ENCODE measurements around the gene POP7. TPM values are rescaled to one million over a fixed set of nuclear protein-coding genes. Genes with fewer than 3 reads are reported as not detected.

Gene POP7
- total RNA-seq, 1 experiment from 2014 or later: 151 TPM

DNA sequence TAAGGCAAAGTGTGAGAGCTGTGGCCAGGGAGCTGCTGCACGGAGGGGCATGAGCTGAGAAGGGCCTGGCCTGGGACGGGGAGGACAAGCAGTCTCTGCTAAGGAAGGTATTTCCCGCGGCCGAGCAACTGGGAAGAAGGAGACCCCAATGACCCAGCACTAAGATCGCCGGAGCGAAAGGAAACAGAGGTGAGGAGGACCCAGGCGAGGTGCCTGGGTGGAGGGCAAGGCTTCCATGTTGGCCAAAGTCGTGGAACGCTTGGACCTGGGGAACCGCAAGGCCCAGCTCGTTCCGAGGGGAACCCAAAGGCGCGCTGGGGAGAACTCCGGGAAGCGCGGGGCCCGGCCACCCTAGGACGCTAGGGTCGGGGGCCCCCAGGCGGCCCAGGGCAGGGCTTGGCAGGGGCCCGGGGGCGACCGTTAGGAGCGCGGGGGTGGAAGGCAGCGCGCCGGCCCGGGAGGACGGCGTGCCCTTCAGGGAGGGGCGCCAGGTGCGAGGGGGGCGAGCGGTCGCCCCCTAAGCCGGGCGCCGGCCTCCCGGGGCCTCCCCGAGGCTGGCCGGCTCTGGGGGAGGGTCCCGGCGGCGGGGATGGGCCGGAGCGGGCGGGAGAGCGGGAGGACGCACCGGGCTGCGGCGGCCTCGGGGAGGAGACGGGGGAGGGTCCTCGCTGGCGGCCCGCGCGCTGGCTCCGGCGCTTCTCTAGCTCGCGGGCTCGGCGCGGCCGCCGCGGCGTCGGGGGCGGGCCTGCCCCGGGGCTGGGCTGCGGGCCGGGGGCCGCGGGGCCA, 12.4 kb upstream of the POP7 start:
- no peak overlapping the region for H3K27ac ChIP-seq (ENCODE audit: low read length)
- H3K4me1 ChIP-seq (ENCODE audit: insufficient read depth, low read length): peaks cover 12% of the 10 kb centered on the region
- H3K9ac ChIP-seq (ENCODE audit: low read length): peak overlapping the region; percentile 91
- intact Hi-C loops (cut with micrococcal nuclease): loop anchor here (5.0 kb wide), 1 partner anchor 106 kb away; the partner anchor contains the start of genes FBXO24 and LRCH4
- H3K36me3 ChIP-seq (ENCODE audit: low read depth, low read length): no peaks in the 10 kb centered on the region; the same call in none of the 2 replicates
- H3K79me2 ChIP-seq (ENCODE audit: low read length): peaks cover 52% of the 10 kb centered on the region
- ATAC-seq: peak; percentile 42
- BruUV-seq (replicated peaks): no TSS peak
- TF ChIP-seq, protein P1, sequence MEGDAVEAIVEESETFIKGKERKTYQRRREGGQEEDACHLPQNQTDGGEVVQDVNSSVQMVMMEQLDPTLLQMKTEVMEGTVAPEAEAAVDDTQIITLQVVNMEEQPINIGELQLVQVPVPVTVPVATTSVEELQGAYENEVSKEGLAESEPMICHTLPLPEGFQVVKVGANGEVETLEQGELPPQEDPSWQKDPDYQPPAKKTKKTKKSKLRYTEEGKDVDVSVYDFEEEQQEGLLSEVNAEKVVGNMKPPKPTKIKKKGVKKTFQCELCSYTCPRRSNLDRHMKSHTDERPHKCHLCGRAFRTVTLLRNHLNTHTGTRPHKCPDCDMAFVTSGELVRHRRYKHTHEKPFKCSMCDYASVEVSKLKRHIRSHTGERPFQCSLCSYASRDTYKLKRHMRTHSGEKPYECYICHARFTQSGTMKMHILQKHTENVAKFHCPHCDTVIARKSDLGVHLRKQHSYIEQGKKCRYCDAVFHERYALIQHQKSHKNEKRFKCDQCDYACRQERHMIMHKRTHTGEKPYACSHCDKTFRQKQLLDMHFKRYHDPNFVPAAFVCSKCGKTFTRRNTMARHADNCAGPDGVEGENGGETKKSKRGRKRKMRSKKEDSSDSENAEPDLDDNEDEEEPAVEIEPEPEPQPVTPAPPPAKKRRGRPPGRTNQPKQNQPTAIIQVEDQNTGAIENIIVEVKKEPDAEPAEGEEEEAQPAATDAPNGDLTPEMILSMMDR (conservative IDR thresholded peaks at IDR 0.05; ENCODE audit: low read depth, low read length): no peak
- TF ChIP-seq EZH2 (IDR thresholded peaks at IDR 0.05; ENCODE audit: low read length, unreplicated experiment) (no peak), EZH2phosphoT487 (IDR thresholded peaks at IDR 0.05; ENCODE audit: borderline replicate concordance, low read length) (no peak)
- CTCF ChIA-PET: interaction anchor here (0.6 to 0.7 kb wide), 2 partner anchors 55 to 81 kb away, joined by 4 read pairs; partner anchors contain the start of gene MOSPD3
- POLR2A ChIA-PET (ENCODE audit: unreplicated experiment): interaction anchor here (0.6 to 1.1 kb wide), 3 partner anchors 13 to 164 kb away, joined by 3 to 6 read pairs (median 4); partner anchors contain the start of genes MOSPD3 and POP7
- H3F3A ChIP-seq (ENCODE audit: low read length, unreplicated experiment): no peaks in the 10 kb centered on the region
- peak overlapping the region; percentile 90 for H3K4me2 ChIP-seq (ENCODE audit: low read length)
- H3K9me3 ChIP-seq (ENCODE audit: low read length): no peaks in the 10 kb centered on the region
- no peaks in the 10 kb centered on the region for H3K9me2 ChIP-seq (replicated peaks; ENCODE audit: low read length)
- DNase-seq: no peak
- H4K20me1 ChIP-seq (ENCODE audit: low read length): peaks cover 5% of the 10 kb centered on the region
- H3K4me3 ChIP-seq (ENCODE audit: low read length): peak overlapping the region; percentile 96
- H3K27me3 ChIP-seq (ENCODE audit: low read length): no peaks in the 10 kb centered on the region
- H2AFZ ChIP-seq (ENCODE audit: low read length): no peak overlapping the region

DNA sequence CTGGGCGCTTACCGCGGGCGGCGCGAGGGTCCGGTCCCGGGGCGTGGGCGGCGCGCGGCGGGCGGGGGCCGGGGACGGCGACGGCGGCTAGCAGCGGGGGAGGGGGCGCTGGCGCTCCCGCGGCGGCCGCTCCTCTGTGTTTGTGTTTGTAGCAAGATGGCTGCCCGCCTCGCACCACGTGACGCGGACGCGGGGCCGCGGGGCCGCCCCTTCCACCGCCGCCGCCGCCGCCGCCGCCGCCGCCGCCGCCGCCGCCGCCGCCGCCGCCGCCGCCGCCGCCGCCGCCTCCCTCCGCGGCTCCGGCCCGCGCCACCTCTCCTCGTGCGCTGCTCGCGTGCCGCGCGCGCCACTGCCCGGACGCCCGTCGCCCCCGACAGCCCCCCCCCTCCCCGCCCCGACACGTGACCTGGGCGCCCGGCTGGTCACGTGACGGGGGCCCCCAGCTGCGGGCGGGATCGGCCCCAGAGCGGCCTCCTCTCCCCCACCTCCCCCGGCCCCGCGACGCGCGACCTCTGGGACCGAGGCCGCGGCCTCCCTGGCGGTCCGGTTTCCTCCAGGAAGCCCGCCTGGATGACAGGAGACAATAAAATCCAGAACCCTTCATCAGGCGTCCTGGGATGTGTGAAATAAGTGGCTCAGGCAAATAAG, 11.7 kb upstream of the POP7 start, which contains the start of gene GIGYF1:
Gene GIGYF1, minus strand, starts transcription at position 153 of the 648 bp plus-strand sequence. CDS start 6,012 bp downstream, outside the sequence.
- 0 out of 2 replicates have a peak within 1 kb of the TSS, but pooled peaks have one; percentile 67 for H2AFZ ChIP-seq (ENCODE audit: low read length)
- POLR2A ChIA-PET (ENCODE audit: unreplicated experiment): no interaction called here
- no peaks in the 10 kb centered on the region for H3K9me3 ChIP-seq (ENCODE audit: low read length)
- DNase-seq: peak; percentile 36
- TF ChIP-seq, protein P1 (conservative IDR thresholded peaks at IDR 0.05; ENCODE audit: low read depth, low read length): no peak
- TF ChIP-seq EZH2 (IDR thresholded peaks at IDR 0.05; ENCODE audit: low read length, unreplicated experiment) (no peak), EZH2phosphoT487 (IDR thresholded peaks at IDR 0.05; ENCODE audit: borderline replicate concordance, low read length) (no peak)
- CTCF ChIA-PET: no interaction called here
- peak within 1 kb of the TSS; percentile 90 for H3K4me2 ChIP-seq (ENCODE audit: low read length)
- peak within 1 kb of the TSS; percentile 91 for H3K9ac ChIP-seq (ENCODE audit: low read length)
- intact Hi-C loops (cut with micrococcal nuclease): loop anchor here (5.0 kb wide), 1 partner anchor 107 kb away; the partner anchor contains the start of genes FBXO24 and LRCH4
- H3K27me3 ChIP-seq (ENCODE audit: low read length): no peaks in the 10 kb centered on the region
- H3K4me3 ChIP-seq (ENCODE audit: low read length): peak within 1 kb of the TSS; percentile 96
- peaks cover 44% of the 10 kb centered on the region for H3K79me2 ChIP-seq (ENCODE audit: low read length)
- H3K4me1 ChIP-seq (ENCODE audit: insufficient read depth, low read length): peaks cover 12% of the 10 kb centered on the region
- H3F3A ChIP-seq (ENCODE audit: low read length, unreplicated experiment): no peaks in the 10 kb centered on the region
- no peaks in the 10 kb centered on the region for H3K9me2 ChIP-seq (replicated peaks; ENCODE audit: low read length)
- peak; percentile 58 for ATAC-seq
- no peaks in the 10 kb centered on the region; the same call in none of the 2 replicates for H3K36me3 ChIP-seq (ENCODE audit: low read depth, low read length)
- H4K20me1 ChIP-seq (ENCODE audit: low read length): peaks cover 5% of the 10 kb centered on the region
- no TSS peak for BruUV-seq (replicated peaks)
- H3K27ac ChIP-seq (ENCODE audit: low read length): no peak within 1 kb of the TSS
